ENCODE data around the gene EXOC1L.

GRCh38 chr4:55834086-55834795 is 14.7 kb downstream of the EXOC1L start:
- TF ChIP-seq ZNF76 (tag by site-specific recombination; IDR thresholded peaks at IDR 0.05; ENCODE audit: borderline replicate concordance, low read depth) (no peak), PRDM10 (tag by site-specific recombination; IDR thresholded peaks at IDR 0.05) (no peak), ZNF146 (tag by site-specific recombination; IDR thresholded peaks at IDR 0.05) (no peak), ZNF202 (tag by site-specific recombination; IDR thresholded peaks at IDR 0.05; ENCODE audit: borderline replicate concordance) (no peak), HOXA7 (CRISPR knock-in tag; IDR thresholded peaks at IDR 0.05; ENCODE audit: borderline replicate concordance) (no peak), CTCF (tag by site-specific recombination; IDR thresholded peaks at IDR 0.05) (no peak), ZNF311 (tag by site-specific recombination; IDR thresholded peaks at IDR 0.05; ENCODE audit: borderline replicate concordance) (no peak), ZNF114 (tag by site-specific recombination; IDR thresholded peaks at IDR 0.05) (no peak), ZNF692 (tag by site-specific recombination; IDR thresholded peaks at IDR 0.05) (no peak), SCRT1 (tag by site-specific recombination; IDR thresholded peaks at IDR 0.05; ENCODE audit: borderline replicate concordance) (no peak)
